Keratinocyte (primary cell): ENCODE data around the gene TBCD. TPM values are rescaled to one million over a fixed set of nuclear protein-coding genes. Genes with fewer than 3 reads are reported as not detected.

Experiments
- DNase-seq: peaks from one replicate; pipeline ENCODE4 v3.0.0-alpha.2; 2011; ENCODE audit warnings: low read depth, missing footprints, low spot score
- FAIRE-seq: peaks from 2 replicates; lab custom pipeline; 2011; peaks lifted over from hg19 to GRCh38; lab: Jason Lieb, UNC
- H2AFZ ChIP-seq: 2 replicates; pipeline ENCODE4 v1.6.0; 2012; ENCODE audit warnings: low read length, control low read depth, inconsistent platforms; ENCODE audit not compliant: control insufficient read depth
- H3K27ac ChIP-seq: 2 replicates; pipeline ENCODE4 v1.5.1; 2011; ENCODE audit warnings: low read length; ENCODE audit not compliant: control insufficient read depth, insufficient read depth
- H3K27me3 ChIP-seq: 3 replicates; pipeline ENCODE4 v1.6.0; 2011; ENCODE audit warnings: low read length; ENCODE audit not compliant: control insufficient read depth, insufficient read depth; ENCODE audit errors: extremely low read depth
- H3K36me3 ChIP-seq, 2 experiments: 2 replicates in 1 of 2; 3 replicates in 1 of 2; pipeline ENCODE4 v1.5.1; 2011; ENCODE audit warnings: low read length in 2 of 2, mild to moderate bottlenecking in 1 of 2; ENCODE audit not compliant: control insufficient read depth in 2 of 2, insufficient read depth in 2 of 2; ENCODE audit errors: extremely low read depth in 1 of 2
- H3K4me1 ChIP-seq: 3 replicates; pipeline ENCODE4 v1.5.1; 2011; ENCODE audit warnings: low read length; ENCODE audit not compliant: control insufficient read depth, insufficient read depth; ENCODE audit errors: extremely low read depth
- H3K4me2 ChIP-seq: 3 replicates; pipeline ENCODE4 v1.6.0; 2011; ENCODE audit warnings: low read depth, low read length; ENCODE audit not compliant: control insufficient read depth, insufficient read depth; ENCODE audit errors: extremely low read depth
- H3K4me3 ChIP-seq, 3 experiments: fragments of 200-600 bp in 1 of 3; sonication (generic) in 1 of 3; 2 replicates in 2 of 3; 3 replicates in 1 of 3; pipeline ENCODE4 v1.5.1; 2011 to 2016; ENCODE audit warnings: low read length in 3 of 3, mild to moderate bottlenecking in 3 of 3, control low read depth in 2 of 3, inconsistent platforms in 1 of 3, low read depth in 1 of 3, mixed read lengths in 1 of 3, mixed run types in 1 of 3, moderate library complexity in 1 of 3; ENCODE audit not compliant: control insufficient read depth in 2 of 3, insufficient read depth in 2 of 3; ENCODE audit errors: extremely low read depth in 1 of 3
- H3K79me2 ChIP-seq: 2 replicates; pipeline ENCODE4 v1.6.0; 2012; ENCODE audit warnings: low read length; ENCODE audit not compliant: control insufficient read depth, insufficient read depth
- H3K9ac ChIP-seq: 3 replicates; pipeline ENCODE4 v1.6.0; 2011; ENCODE audit warnings: low read length; ENCODE audit not compliant: control insufficient read depth, insufficient read depth; ENCODE audit errors: extremely low read depth
- H3K9me1 ChIP-seq: 3 replicates; pipeline ENCODE4 v1.6.0; 2011; ENCODE audit warnings: low read length; ENCODE audit not compliant: control insufficient read depth, insufficient read depth; ENCODE audit errors: extremely low read depth
- H3K9me3 ChIP-seq: 2 replicates; pipeline ENCODE4 v1.5.1; 2012; ENCODE audit warnings: low read depth, low read length; ENCODE audit not compliant: control insufficient read depth
- H4K20me1 ChIP-seq: 3 replicates; pipeline ENCODE4 v1.6.0; 2011; ENCODE audit warnings: low read length; ENCODE audit not compliant: control insufficient read depth, insufficient read depth; ENCODE audit errors: extremely low read depth
- EZH2 ChIP-seq: IDR thresholded peaks from one replicate; pipeline ENCODE4 v1.6.1; 2012; ENCODE audit warnings: inconsistent platforms, mild to moderate bottlenecking, low read length, moderate library complexity
- dilution Hi-C: fragments of 300-500 bp; cut with MboI; formaldehyde crosslinking; loops from one replicate; pipeline ENCODE4 v1.7.0; 2020; ENCODE audit warnings: low sequenced_read_pairs; ENCODE audit not compliant: extremely low pct_ligation_motif_present
- polyA plus RNA-seq, 5 experiments: library from polyadenylated mRNA; depleted of rRNA in 3 of 5; stranded (reverse) in 3 of 5; stranded (forward) in 1 of 5; unstranded in 1 of 5; fragments of >200 nt; gene quantifications; 1 replicate in 1 of 5; 2 replicates in 3 of 5; 3 replicates in 1 of 5; pipeline versions ENCODE4 v1.2.1 to v1.2.3, GENCODE V29; 2011 to 2012; ENCODE audit warnings: missing spikeins in 2 of 5, low read depth in 1 of 5, low replicate concordance in 1 of 5
- TF ChIP-seq, protein P1 (sequence below), 3 experiments: IDR thresholded peaks in 1 of 3; conservative IDR thresholded peaks in 1 of 3; optimal IDR thresholded peaks in 1 of 3; 2 replicates in 2 of 3; 3 replicates in 1 of 3; pipeline versions ENCODE3 to v1.5.1; 2011; ENCODE audit warnings: low read length in 3 of 3, mild to moderate bottlenecking in 3 of 3, moderate library complexity in 2 of 3, control low read depth in 1 of 3, inconsistent platforms in 1 of 3; ENCODE audit not compliant: insufficient read depth in 2 of 3; ENCODE audit errors: extremely low read depth in 1 of 3

The TBCD gene
- polyA plus RNA-seq, 1 donor (not counting 4 experiments of a cell fraction or from before 2014, with no cell fraction given): 36.2 TPM

DNA sequence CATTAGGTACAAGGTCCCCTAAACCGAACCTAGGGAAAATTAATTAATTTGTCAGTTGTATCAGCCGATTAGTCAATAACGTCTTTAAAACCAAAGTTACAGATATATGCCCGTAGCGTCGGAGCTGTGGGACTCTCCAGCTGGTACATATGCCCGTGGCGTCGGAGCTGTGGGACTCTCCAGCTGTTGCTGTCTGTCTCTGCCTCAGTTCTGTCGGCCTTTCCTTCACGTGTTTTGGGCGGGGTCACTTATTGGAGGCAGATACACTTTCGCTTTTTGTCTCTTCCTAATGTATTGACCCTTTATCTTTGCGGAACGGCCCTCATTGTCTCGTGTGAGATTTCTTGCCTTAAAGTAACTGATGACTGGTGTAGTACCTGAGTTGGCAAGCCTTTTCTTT, 150.0 kb downstream of the TBCD start:
- Histone ChIP-seq H3K4me1 (no peaks in the 10 kb centered on the region), H4K20me1 (no peaks in the 10 kb centered on the region), H3K36me3 (peaks cover 11 to 16% of the 10 kb centered on the region in 2 experiments), H3K27ac (no peak overlapping the region), H3K79me2 (peaks cover 8% of the 10 kb centered on the region), H3K9me1 (no peaks in the 10 kb centered on the region), H3K4me3 (no peak overlapping the region), H2AFZ (no peak overlapping the region), H3K9me3 (no peaks in the 10 kb centered on the region), H3K27me3 (no peaks in the 10 kb centered on the region), H3K4me2 (no peak overlapping the region), H3K9ac (no peak overlapping the region)
- DNase-seq (no peak), FAIRE-seq (no peak)
- dilution Hi-C loops: no loop called here
- TF ChIP-seq, protein P1, sequence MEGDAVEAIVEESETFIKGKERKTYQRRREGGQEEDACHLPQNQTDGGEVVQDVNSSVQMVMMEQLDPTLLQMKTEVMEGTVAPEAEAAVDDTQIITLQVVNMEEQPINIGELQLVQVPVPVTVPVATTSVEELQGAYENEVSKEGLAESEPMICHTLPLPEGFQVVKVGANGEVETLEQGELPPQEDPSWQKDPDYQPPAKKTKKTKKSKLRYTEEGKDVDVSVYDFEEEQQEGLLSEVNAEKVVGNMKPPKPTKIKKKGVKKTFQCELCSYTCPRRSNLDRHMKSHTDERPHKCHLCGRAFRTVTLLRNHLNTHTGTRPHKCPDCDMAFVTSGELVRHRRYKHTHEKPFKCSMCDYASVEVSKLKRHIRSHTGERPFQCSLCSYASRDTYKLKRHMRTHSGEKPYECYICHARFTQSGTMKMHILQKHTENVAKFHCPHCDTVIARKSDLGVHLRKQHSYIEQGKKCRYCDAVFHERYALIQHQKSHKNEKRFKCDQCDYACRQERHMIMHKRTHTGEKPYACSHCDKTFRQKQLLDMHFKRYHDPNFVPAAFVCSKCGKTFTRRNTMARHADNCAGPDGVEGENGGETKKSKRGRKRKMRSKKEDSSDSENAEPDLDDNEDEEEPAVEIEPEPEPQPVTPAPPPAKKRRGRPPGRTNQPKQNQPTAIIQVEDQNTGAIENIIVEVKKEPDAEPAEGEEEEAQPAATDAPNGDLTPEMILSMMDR (optimal IDR thresholded peaks at IDR 0.05 in 1 of 3, IDR thresholded peaks at IDR 0.05 in 1 of 3, conservative IDR thresholded peaks at IDR 0.05 in 1 of 3; ENCODE audit: extremely low read depth in 1 of 3, insufficient read depth in 2 of 3, low read length in 3 of 3): no peak
- no peak for TF ChIP-seq EZH2

DNA sequence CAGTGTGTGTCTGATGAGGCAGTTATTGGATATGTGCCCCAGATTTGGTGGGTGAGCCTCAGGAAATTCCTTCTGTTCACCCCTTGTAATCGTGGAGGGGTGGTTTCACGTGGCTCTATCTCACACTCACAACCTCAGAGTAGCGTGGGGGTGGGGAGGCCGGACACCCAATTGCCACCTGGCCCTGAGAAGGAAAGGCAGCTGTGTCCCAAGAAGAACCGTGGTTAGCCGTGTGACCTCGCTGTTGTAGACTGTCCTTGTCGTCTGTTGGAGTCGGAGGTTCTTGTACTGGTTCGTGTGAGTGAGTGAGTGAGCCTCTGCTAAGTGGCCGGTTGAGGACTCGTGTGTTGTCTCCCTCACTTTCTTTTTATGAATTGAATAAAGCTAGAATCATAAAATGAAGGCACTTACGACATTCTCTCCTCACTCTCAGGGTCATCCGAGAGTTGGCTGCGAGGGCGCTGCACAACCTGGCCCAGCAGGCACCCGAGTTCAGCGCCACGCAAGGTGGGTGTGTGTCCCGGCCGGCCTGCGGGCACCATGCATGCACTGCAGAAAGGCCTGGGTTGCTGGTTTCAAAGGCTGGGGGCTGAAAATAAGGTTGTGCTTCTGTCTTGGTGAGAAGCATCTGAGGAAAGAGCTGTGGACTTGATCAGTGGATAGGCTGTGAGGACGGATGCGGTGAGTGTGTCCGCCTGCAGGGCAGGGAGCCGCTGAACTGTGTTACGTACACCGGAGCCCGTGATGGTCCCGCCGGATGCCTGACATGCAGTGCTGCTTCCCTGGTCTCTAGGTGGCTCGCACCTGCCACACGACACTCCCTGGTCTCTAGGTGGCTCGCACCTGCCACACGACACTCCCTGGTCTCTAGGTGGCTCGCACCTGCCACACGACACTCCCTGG, 151.4 kb downstream of the TBCD start:
- H4K20me1 ChIP-seq: no peaks in the 10 kb centered on the region
- no peaks in the 10 kb centered on the region for H3K9me1 ChIP-seq
- H3K79me2 ChIP-seq: peaks cover 8% of the 10 kb centered on the region
- H3K27me3 ChIP-seq: no peaks in the 10 kb centered on the region
- H3K4me3 ChIP-seq: no peak overlapping the region
- no peak overlapping the region for H2AFZ ChIP-seq
- peaks cover 15 to 25% of the 10 kb centered on the region in 2 experiments for H3K36me3 ChIP-seq
- DNase-seq (no peak), FAIRE-seq (no peak)
- H3K27ac ChIP-seq: no peak overlapping the region
- no peak for TF ChIP-seq EZH2
- TF ChIP-seq, protein P1 (optimal IDR thresholded peaks at IDR 0.05 in 1 of 3, IDR thresholded peaks at IDR 0.05 in 1 of 3, conservative IDR thresholded peaks at IDR 0.05 in 1 of 3; ENCODE audit: extremely low read depth in 1 of 3, insufficient read depth in 2 of 3, low read length in 3 of 3): no peak
- H3K4me2 ChIP-seq: no peak overlapping the region
- H3K9ac ChIP-seq: no peak overlapping the region
- dilution Hi-C loops: no loop called here
- H3K4me1 ChIP-seq: no peaks in the 10 kb centered on the region
- H3K9me3 ChIP-seq: no peaks in the 10 kb centered on the region
